ENCODE measurements around the gene ERN2. TPM values are rescaled to one million over a fixed set of nuclear protein-coding genes. Genes with fewer than 3 reads are reported as not detected.
"Not testable (repeated sequence)": the region's sequence is repeated elsewhere in the genome, so short reads cannot be mapped to it uniquely, and the experiment has no call there.

ERN2 gene
- total and polyA plus RNA-seq, 4 donors = 0.33 to 3.0 (median 0.42) TPM

DNA sequence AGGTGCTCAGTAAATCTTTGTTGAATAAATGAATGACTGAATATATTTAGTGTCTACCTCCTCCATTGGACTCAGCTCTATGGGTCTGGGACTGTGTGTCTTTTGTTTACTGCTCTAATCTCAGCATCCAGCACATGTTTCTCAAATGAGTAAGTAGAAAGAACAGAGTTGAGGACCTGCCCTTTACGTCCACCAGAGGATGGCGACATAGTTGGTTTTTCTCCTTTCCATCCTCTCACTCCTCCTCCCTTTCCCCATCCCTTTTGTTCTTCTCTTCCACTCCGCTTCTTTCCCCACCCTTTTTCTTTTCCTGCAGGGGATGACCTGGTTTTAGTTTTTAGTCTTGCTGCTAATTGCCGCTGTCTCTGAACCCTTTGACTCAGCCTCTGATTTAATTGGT lies 29.7 kb upstream of the ERN2 start:
- Histone ChIP-seq H3K9me3 (ENCODE audit: control insufficient read depth, insufficient read depth, low read length) (no peaks in the 10 kb centered on the region), H3K27me3 (ENCODE audit: control insufficient read depth, insufficient read depth, low read length) (peaks cover 8% of the 10 kb centered on the region), H3K36me3 (ENCODE audit: control insufficient read depth, insufficient read depth, low read length) (no peaks in the 10 kb centered on the region), H3K4me1 (ENCODE audit: control insufficient read depth, insufficient read depth, low read length) (no peaks in the 10 kb centered on the region), H3K4me3 (ENCODE audit: low read depth, low read length) (no peak overlapping the region), H3K27ac (ENCODE audit: low read depth, low read length) (no peak overlapping the region)
- WGBS (ENCODE audit: insufficient coverage) = 17% methylated on average over 1 of the region's 4 CpGs
- DNase-seq (ENCODE audit: low read depth in 4 of 6, low spot score in 6 of 6) = peak in 2 of 6 donors; percentile 22 to 72

- WGBS (ENCODE audit: insufficient coverage) = no CpG with 5 or more reads among the region's 2 CpGs
- peak in 2 of 6 donors; percentile 5 to 38 for DNase-seq (ENCODE audit: low read depth in 4 of 6, low spot score in 6 of 6)
- no peak overlapping the region for H3K27ac ChIP-seq (ENCODE audit: low read depth, low read length)
Measured at GRCh38 chr16:23741675-23742303, 28.8 kb upstream of the ERN2 start.

GRCh38 chr16:23739516-23739915 lies 26.5 kb upstream of the ERN2 start:
- Histone ChIP-seq H3K9me3 (ENCODE audit: control insufficient read depth, insufficient read depth, low read length) (no peaks in the 10 kb centered on the region), H3K4me1 (ENCODE audit: control insufficient read depth, insufficient read depth, low read length) (no peaks in the 10 kb centered on the region)
- no CpG with 5 or more reads among the region's 1 CpG for WGBS (ENCODE audit: insufficient coverage)

More at GRCh38 chr16:23741675-23742303, 28.8 kb upstream of the ERN2 start:
- H3K4me3 ChIP-seq (ENCODE audit: low read depth, low read length) = no peak overlapping the region
- H3K4me1 ChIP-seq (ENCODE audit: control insufficient read depth, insufficient read depth, low read length) = no peaks in the 10 kb centered on the region
- H3K36me3 ChIP-seq (ENCODE audit: control insufficient read depth, insufficient read depth, low read length) = no peaks in the 10 kb centered on the region
- peaks cover 3% of the 10 kb centered on the region for H3K27me3 ChIP-seq (ENCODE audit: control insufficient read depth, insufficient read depth, low read length)
- no peaks in the 10 kb centered on the region for H3K9me3 ChIP-seq (ENCODE audit: control insufficient read depth, insufficient read depth, low read length)

DNA sequence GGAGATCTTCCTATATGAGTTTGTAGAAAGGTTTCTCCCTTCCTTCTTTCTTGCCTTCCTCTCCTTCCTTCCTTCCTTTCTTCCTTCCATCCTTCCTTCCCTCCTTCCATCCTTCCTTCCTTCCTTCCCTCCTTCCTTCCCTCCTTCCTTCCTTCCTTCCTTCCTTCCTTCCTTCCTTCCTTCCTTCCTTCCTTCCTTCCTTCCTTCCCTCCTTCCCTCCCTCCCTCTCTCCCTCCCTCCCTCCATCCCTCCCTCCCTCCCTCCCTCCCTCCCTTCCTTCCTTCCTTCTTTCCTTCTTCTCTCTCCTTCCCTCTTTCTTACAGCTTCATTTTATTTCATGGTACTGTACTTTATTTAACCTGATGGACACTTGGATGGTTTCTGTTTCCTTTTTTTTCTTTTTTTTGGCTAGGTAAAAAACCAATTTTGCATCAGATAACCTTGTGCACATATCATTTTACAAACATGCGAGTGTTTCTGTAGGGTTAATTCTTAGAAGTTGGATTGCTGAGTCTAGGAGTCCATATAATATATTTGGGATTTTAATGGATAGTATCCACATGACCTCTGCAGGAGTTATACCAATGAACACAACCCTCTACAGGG lies 24.5 kb upstream of the ERN2 start:
- not testable (repeated sequence) for DNase-seq (ENCODE audit: low read depth in 4 of 6, low spot score in 6 of 6); H3K9me3 ChIP-seq (ENCODE audit: control insufficient read depth, insufficient read depth, low read length); H3K36me3 ChIP-seq (ENCODE audit: control insufficient read depth, insufficient read depth, low read length); H3K4me3 ChIP-seq (ENCODE audit: low read depth, low read length); H3K27me3 ChIP-seq (ENCODE audit: control insufficient read depth, insufficient read depth, low read length); H3K4me1 ChIP-seq (ENCODE audit: control insufficient read depth, insufficient read depth, low read length); H3K27ac ChIP-seq (ENCODE audit: low read depth, low read length)
- no CpG with 5 or more reads among the region's 1 CpG for WGBS (ENCODE audit: insufficient coverage)

More at GRCh38 chr16:23739516-23739915, 26.5 kb upstream of the ERN2 start:
- Histone ChIP-seq H3K27me3 (ENCODE audit: control insufficient read depth, insufficient read depth, low read length) (no peaks in the 10 kb centered on the region), H3K27ac (ENCODE audit: low read depth, low read length) (no peak overlapping the region), H3K4me3 (ENCODE audit: low read depth, low read length) (no peak overlapping the region), H3K36me3 (ENCODE audit: control insufficient read depth, insufficient read depth, low read length) (no peaks in the 10 kb centered on the region)
- no peak for DNase-seq (ENCODE audit: low read depth in 4 of 6, low spot score in 6 of 6)

DNA sequence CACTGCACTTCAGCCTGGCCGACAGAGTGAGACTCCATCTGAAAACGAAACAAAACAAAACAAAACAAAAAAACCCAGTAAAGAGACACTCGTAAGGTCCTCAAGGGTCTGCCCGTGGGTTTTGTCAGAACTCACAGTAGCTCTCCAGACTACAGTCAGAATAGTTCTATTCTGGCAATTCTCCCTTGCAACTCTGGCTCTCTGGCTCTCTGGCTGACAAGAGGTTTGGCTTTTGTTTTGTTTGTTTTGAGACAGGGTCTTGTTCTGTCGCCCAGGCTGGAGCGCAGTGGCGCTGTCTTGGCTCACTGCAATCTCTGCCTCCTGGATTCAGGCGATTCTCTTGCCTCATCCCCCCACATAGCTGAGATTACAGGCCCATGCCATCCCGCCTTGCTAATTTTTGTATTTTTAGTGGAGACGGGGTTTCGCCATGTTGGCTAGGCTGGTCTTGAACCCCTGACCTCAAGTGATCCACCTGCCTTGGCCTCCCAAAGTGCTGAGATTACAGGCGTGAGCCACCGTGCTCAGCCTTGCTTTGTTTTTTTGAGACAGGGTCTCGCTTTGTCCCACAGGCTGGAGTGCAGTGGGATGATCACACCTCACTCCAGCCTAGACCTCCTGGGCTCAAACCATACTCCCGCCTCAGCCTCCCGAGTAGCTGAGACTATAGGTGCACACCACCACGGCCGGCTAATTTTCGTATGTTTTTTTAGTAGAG lies 21.3 kb upstream of the ERN2 start:
- peaks cover 3% of the 10 kb centered on the region for H3K4me1 ChIP-seq (ENCODE audit: control insufficient read depth, insufficient read depth, low read length)
- DNase-seq (ENCODE audit: low read depth in 4 of 6, low spot score in 6 of 6) = peak in 1 of 6 donors; percentile 63
- H3K27ac ChIP-seq (ENCODE audit: low read depth, low read length) = no peak overlapping the region
- no peaks in the 10 kb centered on the region for H3K27me3 ChIP-seq (ENCODE audit: control insufficient read depth, insufficient read depth, low read length)
- no peaks in the 10 kb centered on the region for H3K36me3 ChIP-seq (ENCODE audit: control insufficient read depth, insufficient read depth, low read length)
- 80% methylated on average over 17 of the region's 19 CpGs for WGBS (ENCODE audit: insufficient coverage)
- H3K9me3 ChIP-seq (ENCODE audit: control insufficient read depth, insufficient read depth, low read length) = no peaks in the 10 kb centered on the region
- H3K4me3 ChIP-seq (ENCODE audit: low read depth, low read length) = no peak overlapping the region

DNA sequence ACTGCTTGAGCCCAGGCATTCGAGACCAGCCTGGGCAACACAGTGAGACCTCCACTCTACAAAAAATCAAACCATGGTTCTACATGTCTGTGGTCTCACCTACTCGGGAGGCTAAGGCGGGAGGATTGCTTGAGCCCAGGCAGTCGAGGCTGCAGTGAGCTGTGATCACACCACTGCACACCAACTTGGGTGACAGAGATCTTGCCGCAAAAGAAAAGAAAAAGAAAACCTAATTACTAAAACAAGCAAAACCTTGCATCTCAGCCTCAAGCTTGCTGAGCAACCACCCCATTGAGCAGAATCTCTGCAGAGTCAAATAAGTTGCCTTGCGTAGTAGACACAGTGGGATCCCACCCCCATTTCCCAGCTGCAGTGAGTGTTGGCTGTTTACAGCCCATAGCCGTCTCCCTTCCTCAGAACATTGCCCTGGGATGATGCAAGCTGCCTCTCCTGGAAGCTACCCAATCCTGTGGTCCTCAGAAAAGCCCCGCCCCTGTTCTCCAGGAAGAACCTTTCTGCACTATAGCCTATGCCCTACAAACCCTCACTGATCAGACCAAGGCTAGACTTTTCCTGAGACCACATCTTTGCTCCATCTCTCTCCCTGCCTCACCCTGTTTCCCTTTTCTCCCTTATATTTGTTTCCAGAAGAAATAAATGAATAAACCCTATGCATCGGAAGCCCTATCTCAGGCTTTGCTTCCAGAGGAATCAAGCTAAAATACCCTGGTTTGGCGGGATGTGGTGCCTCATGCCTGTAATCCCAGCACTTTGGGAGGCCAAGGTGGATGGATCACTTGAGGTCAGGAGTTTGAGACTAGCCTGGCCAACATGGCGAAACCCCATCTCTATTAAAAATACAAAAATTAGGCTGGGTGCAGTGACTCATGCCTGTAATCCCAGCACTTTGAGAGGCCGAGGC lies 16.7 kb upstream of the ERN2 start:
- Histone ChIP-seq H3K4me3 (ENCODE audit: low read depth, low read length) (no peak overlapping the region), H3K9me3 (ENCODE audit: control insufficient read depth, insufficient read depth, low read length) (no peaks in the 10 kb centered on the region), H3K36me3 (ENCODE audit: control insufficient read depth, insufficient read depth, low read length) (no peaks in the 10 kb centered on the region), H3K4me1 (ENCODE audit: control insufficient read depth, insufficient read depth, low read length) (peaks cover 6% of the 10 kb centered on the region), H3K27me3 (ENCODE audit: control insufficient read depth, insufficient read depth, low read length) (no peaks in the 10 kb centered on the region), H3K27ac (ENCODE audit: low read depth, low read length) (no peak overlapping the region)
- WGBS (ENCODE audit: insufficient coverage) = 79% methylated on average over 8 of the region's 12 CpGs
- DNase-seq (ENCODE audit: low read depth in 4 of 6, low spot score in 6 of 6) = no peak

- Histone ChIP-seq H3K9me3 (ENCODE audit: control insufficient read depth, insufficient read depth, low read length) (no peaks in the 10 kb centered on the region), H3K27ac (ENCODE audit: low read depth, low read length) (no peak overlapping the region), H3K27me3 (ENCODE audit: control insufficient read depth, insufficient read depth, low read length) (no peaks in the 10 kb centered on the region), H3K4me1 (ENCODE audit: control insufficient read depth, insufficient read depth, low read length) (peaks cover 3% of the 10 kb centered on the region), H3K36me3 (ENCODE audit: control insufficient read depth, insufficient read depth, low read length) (no peaks in the 10 kb centered on the region), H3K4me3 (ENCODE audit: low read depth, low read length) (no peak overlapping the region)
- DNase-seq (ENCODE audit: low read depth in 4 of 6, low spot score in 6 of 6) = no peak
- WGBS (ENCODE audit: insufficient coverage) = 13% methylated on average over 3 of the region's 10 CpGs
Measured at GRCh38 chr16:23728112-23728477, 15.1 kb upstream of the ERN2 start.

- H3K4me3 ChIP-seq (ENCODE audit: low read depth, low read length) = no peak overlapping the region
- peaks cover 3% of the 10 kb centered on the region for H3K4me1 ChIP-seq (ENCODE audit: control insufficient read depth, insufficient read depth, low read length)
- H3K27ac ChIP-seq (ENCODE audit: low read depth, low read length) = no peak overlapping the region
- H3K36me3 ChIP-seq (ENCODE audit: control insufficient read depth, insufficient read depth, low read length) = no peaks in the 10 kb centered on the region
- peak in 1 of 6 donors; percentile 31 for DNase-seq (ENCODE audit: low read depth in 4 of 6, low spot score in 6 of 6)
- H3K9me3 ChIP-seq (ENCODE audit: control insufficient read depth, insufficient read depth, low read length) = no peaks in the 10 kb centered on the region
- H3K27me3 ChIP-seq (ENCODE audit: control insufficient read depth, insufficient read depth, low read length) = no peaks in the 10 kb centered on the region
- 57% methylated on average over 2 of the region's 3 CpGs for WGBS (ENCODE audit: insufficient coverage)
Measured at GRCh38 chr16:23726710-23727109, 13.7 kb upstream of the ERN2 start.

DNA sequence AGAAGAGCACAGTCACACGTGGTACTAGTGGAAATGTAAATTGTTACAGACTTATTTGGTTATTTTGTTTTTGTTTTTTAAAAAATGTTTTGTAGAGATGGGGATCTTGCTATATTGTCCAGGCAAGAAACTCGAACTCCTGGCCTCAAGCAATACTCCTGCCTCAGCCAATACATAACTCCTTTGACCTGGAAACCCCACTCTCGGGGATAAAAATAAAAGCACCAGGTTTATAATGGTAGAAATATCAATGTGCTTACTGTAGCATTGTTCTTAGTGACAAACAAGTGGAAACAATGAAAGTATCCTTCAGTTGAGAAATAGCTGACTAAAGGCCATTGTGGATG lies 11.7 kb upstream of the ERN2 start:
- Histone ChIP-seq H3K27ac (ENCODE audit: low read depth, low read length) (no peak overlapping the region), H3K4me1 (ENCODE audit: control insufficient read depth, insufficient read depth, low read length) (peaks cover 3% of the 10 kb centered on the region), H3K36me3 (ENCODE audit: control insufficient read depth, insufficient read depth, low read length) (no peaks in the 10 kb centered on the region), H3K27me3 (ENCODE audit: control insufficient read depth, insufficient read depth, low read length) (no peaks in the 10 kb centered on the region), H3K9me3 (ENCODE audit: control insufficient read depth, insufficient read depth, low read length) (no peaks in the 10 kb centered on the region), H3K4me3 (ENCODE audit: low read depth, low read length) (no peak overlapping the region)
- DNase-seq (ENCODE audit: low read depth in 4 of 6, low spot score in 6 of 6) = no peak
- no CpG with 5 or more reads among the region's 3 CpGs for WGBS (ENCODE audit: insufficient coverage)
